HepG2 (cell line): ENCODE data around the gene PCAT7. TPM values are rescaled to one million over a fixed set of nuclear protein-coding genes. Genes with fewer than 3 reads are reported as not detected.

Source experiments
- ELF3 ChIP-seq: IDR thresholded peaks from 2 replicates; pipeline ENCODE4 v1.6.1; 2016; ENCODE audit warnings: missing genetic modification reagents, missing compliant biosample characterization
- HNRNPUL1 ChIP-seq: fragments of 200-400 bp; formaldehyde crosslinking; IDR thresholded peaks from 2 replicates; pipeline ENCODE4 v1.6.1; 2017; ENCODE audit warnings: low read depth, mild to moderate bottlenecking, low read length, moderate library complexity
- KLF12 ChIP-seq: sonication (generic); formaldehyde crosslinking; IDR thresholded peaks from 2 replicates; pipeline ENCODE4 v1.4.0; 2020; ENCODE audit warnings: missing genetic modification reagents, borderline replicate concordance
- MTF2 ChIP-seq: sonication (generic); formaldehyde crosslinking; IDR thresholded peaks from 2 replicates; pipeline ENCODE4 v1.5.0; 2020; ENCODE audit warnings: missing genetic modification reagents, borderline replicate concordance
- NFYC ChIP-seq: IDR thresholded peaks from 2 replicates; pipeline ENCODE4 v1.6.1; 2016; ENCODE audit warnings: missing genetic modification reagents, missing compliant biosample characterization
- NR2C2 ChIP-seq: sonication (generic); formaldehyde crosslinking; IDR thresholded peaks from 2 replicates; pipeline ENCODE4 v1.4.0; 2020; ENCODE audit warnings: missing genetic modification reagents, mild to moderate bottlenecking, moderate library complexity, borderline replicate concordance
- SALL2 ChIP-seq: sonication (generic); formaldehyde crosslinking; IDR thresholded peaks from 2 replicates; pipeline ENCODE4 v1.8.1; 2023; ENCODE audit warnings: mild to moderate bottlenecking, missing genetic modification reagents, inconsistent platforms
- SIN3B ChIP-seq: fragments of 150-350 bp; IDR thresholded peaks from 2 replicates; pipeline ENCODE4 v1.6.1; 2014; ENCODE audit warnings: low read length
- STAG1 ChIP-seq: sonication (generic); formaldehyde crosslinking; IDR thresholded peaks from 2 replicates; pipeline ENCODE4 v1.4.0; 2020; ENCODE audit warnings: missing genetic modification reagents
- ZNF34 ChIP-seq: sonication (generic); formaldehyde crosslinking; IDR thresholded peaks from 2 replicates; pipeline ENCODE4 v1.4.0; 2020; ENCODE audit warnings: mild to moderate bottlenecking, missing genetic modification reagents, borderline replicate concordance
- ZNF598 ChIP-seq: sonication (generic); formaldehyde crosslinking; IDR thresholded peaks from 2 replicates; pipeline ENCODE4 v1.5.1; 2020; ENCODE audit warnings: mild to moderate bottlenecking, missing genetic modification reagents, borderline replicate concordance
- ZZZ3 ChIP-seq: sonication (generic); formaldehyde crosslinking; IDR thresholded peaks from 2 replicates; pipeline ENCODE4 v1.4.0; 2020; ENCODE audit warnings: missing genetic modification reagents, mild to moderate bottlenecking, borderline replicate concordance
- polyA plus RNA-seq, 8 experiments: library from polyadenylated mRNA; depleted of rRNA in 3 of 8; stranded (reverse) in 7 of 8; unstranded in 1 of 8; fragments of >200 nt; fragmentation: Illumina TruSeq in 4 of 8; extraction: Trizol in 4 of 8; gene quantifications; 2 replicates each; pipeline versions ENCODE4 v1.2.1 to v1.2.3, GENCODE V29; 2011 to 2016; ENCODE audit warnings: low read depth in 4 of 8, missing spikeins in 1 of 8, mixed read lengths in 1 of 8; ENCODE audit not compliant: insufficient read depth in 1 of 8
- total RNA-seq, 5 experiments: library from RNA; depleted of rRNA; stranded (reverse); fragments of >200 nt; fragmentation: Illumina TruSeq; extraction: Trizol; gene quantifications; 2 replicates each; pipeline ENCODE4 v1.2.3, GENCODE V29; 2016; ENCODE audit warnings: low read depth in 1 of 5
- TF ChIP-seq, protein P1 (sequence below): sonication (generic); formaldehyde crosslinking; IDR thresholded peaks from 2 replicates; pipeline ENCODE4 v1.5.1; 2020; ENCODE audit warnings: mild to moderate bottlenecking, missing genetic modification reagents, moderate library complexity
- TF ChIP-seq, protein P2 (sequence below): sonication (generic); formaldehyde crosslinking; IDR thresholded peaks from 2 replicates; pipeline ENCODE4 v1.4.0; 2020; ENCODE audit warnings: mild to moderate bottlenecking, missing genetic modification reagents, borderline replicate concordance
- TF ChIP-seq, protein P3 (sequence below): sonication (generic); formaldehyde crosslinking; IDR thresholded peaks from 2 replicates; pipeline ENCODE4 v1.4.0; 2020; ENCODE audit warnings: mild to moderate bottlenecking, low read depth, missing genetic modification reagents
- TF ChIP-seq, protein P4 (sequence below): sonication (generic); formaldehyde crosslinking; IDR thresholded peaks from 2 replicates; pipeline ENCODE4 v1.5.1; 2020; ENCODE audit warnings: mild to moderate bottlenecking, missing genetic modification reagents

PCAT7 gene
- total and polyA plus RNA-seq, 2 of the 13 experiments (the other 11 are each of a cell fraction or from before 2014, with no cell fraction given) = 2.3 to 3.9 TPM

DNA sequence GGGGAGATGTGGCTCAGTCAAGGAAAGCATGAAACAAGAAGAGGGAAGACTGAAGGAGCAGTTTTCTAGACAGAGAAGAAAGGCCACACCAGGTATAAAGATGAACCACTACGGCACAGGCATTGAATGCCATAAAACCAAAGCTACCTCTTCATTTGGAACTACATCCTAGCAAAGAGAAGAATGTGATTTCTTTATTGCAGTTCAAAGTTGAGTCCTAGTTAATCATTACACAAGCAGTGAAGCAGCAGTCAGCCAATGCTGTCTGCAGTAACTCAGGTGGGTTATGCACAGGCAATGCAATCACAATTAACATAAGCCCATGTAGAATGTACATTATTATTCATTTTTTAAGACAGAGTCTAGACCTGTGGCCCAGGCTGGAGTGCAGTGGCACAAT lies 21.7 kb upstream of the PCAT7 start (continued):
- TF ChIP-seq, protein P1, sequence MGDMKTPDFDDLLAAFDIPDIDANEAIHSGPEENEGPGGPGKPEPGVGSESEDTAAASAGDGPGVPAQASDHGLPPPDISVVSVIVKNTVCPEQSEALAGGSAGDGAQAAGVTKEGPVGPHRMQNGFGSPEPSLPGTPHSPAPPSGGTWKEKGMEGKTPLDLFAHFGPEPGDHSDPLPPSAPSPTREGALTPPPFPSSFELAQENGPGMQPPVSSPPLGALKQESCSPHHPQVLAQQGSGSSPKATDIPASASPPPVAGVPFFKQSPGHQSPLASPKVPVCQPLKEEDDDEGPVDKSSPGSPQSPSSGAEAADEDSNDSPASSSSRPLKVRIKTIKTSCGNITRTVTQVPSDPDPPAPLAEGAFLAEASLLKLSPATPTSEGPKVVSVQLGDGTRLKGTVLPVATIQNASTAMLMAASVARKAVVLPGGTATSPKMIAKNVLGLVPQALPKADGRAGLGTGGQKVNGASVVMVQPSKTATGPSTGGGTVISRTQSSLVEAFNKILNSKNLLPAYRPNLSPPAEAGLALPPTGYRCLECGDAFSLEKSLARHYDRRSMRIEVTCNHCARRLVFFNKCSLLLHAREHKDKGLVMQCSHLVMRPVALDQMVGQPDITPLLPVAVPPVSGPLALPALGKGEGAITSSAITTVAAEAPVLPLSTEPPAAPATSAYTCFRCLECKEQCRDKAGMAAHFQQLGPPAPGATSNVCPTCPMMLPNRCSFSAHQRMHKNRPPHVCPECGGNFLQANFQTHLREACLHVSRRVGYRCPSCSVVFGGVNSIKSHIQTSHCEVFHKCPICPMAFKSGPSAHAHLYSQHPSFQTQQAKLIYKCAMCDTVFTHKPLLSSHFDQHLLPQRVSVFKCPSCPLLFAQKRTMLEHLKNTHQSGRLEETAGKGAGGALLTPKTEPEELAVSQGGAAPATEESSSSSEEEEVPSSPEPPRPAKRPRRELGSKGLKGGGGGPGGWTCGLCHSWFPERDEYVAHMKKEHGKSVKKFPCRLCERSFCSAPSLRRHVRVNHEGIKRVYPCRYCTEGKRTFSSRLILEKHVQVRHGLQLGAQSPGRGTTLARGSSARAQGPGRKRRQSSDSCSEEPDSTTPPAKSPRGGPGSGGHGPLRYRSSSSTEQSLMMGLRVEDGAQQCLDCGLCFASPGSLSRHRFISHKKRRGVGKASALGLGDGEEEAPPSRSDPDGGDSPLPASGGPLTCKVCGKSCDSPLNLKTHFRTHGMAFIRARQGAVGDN (CRISPR knock-in tag) = no peak
- no peak for TF ChIP-seq KLF12 (CRISPR knock-in tag)
- TF ChIP-seq STAG1 (CRISPR knock-in tag) = no peak
- TF ChIP-seq ZZZ3 (CRISPR knock-in tag) = no peak
- TF ChIP-seq SIN3B = no peak
- TF ChIP-seq, protein P2, sequence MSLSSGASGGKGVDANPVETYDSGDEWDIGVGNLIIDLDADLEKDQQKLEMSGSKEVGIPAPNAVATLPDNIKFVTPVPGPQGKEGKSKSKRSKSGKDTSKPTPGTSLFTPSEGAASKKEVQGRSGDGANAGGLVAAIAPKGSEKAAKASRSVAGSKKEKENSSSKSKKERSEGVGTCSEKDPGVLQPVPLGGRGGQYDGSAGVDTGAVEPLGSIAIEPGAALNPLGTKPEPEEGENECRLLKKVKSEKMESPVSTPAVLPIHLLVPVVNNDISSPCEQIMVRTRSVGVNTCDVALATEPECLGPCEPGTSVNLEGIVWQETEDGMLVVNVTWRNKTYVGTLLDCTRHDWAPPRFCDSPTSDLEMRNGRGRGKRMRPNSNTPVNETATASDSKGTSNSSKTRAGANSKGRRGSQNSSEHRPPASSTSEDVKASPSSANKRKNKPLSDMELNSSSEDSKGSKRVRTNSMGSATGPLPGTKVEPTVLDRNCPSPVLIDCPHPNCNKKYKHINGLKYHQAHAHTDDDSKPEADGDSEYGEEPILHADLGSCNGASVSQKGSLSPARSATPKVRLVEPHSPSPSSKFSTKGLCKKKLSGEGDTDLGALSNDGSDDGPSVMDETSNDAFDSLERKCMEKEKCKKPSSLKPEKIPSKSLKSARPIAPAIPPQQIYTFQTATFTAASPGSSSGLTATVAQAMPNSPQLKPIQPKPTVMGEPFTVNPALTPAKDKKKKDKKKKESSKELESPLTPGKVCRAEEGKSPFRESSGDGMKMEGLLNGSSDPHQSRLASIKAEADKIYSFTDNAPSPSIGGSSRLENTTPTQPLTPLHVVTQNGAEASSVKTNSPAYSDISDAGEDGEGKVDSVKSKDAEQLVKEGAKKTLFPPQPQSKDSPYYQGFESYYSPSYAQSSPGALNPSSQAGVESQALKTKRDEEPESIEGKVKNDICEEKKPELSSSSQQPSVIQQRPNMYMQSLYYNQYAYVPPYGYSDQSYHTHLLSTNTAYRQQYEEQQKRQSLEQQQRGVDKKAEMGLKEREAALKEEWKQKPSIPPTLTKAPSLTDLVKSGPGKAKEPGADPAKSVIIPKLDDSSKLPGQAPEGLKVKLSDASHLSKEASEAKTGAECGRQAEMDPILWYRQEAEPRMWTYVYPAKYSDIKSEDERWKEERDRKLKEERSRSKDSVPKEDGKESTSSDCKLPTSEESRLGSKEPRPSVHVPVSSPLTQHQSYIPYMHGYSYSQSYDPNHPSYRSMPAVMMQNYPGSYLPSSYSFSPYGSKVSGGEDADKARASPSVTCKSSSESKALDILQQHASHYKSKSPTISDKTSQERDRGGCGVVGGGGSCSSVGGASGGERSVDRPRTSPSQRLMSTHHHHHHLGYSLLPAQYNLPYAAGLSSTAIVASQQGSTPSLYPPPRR = no peak
- TF ChIP-seq MTF2 = no peak
- TF ChIP-seq, protein P3, sequence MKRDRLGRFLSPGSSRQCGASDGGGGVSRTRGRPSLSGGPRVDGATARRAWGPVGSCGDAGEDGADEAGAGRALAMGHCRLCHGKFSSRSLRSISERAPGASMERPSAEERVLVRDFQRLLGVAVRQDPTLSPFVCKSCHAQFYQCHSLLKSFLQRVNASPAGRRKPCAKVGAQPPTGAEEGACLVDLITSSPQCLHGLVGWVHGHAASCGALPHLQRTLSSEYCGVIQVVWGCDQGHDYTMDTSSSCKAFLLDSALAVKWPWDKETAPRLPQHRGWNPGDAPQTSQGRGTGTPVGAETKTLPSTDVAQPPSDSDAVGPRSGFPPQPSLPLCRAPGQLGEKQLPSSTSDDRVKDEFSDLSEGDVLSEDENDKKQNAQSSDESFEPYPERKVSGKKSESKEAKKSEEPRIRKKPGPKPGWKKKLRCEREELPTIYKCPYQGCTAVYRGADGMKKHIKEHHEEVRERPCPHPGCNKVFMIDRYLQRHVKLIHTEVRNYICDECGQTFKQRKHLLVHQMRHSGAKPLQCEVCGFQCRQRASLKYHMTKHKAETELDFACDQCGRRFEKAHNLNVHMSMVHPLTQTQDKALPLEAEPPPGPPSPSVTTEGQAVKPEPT (CRISPR knock-in tag) = no peak
- TF ChIP-seq NFYC = no peak
- peak; percentile 89 for TF ChIP-seq HNRNPUL1
- 0 out of 2 replicates have a peak, but pooled peaks have one; percentile 12 for TF ChIP-seq ELF3 (CRISPR knock-in tag)
- TF ChIP-seq NR2C2 (CRISPR knock-in tag) = peak; percentile 79
- TF ChIP-seq ZNF598 (CRISPR knock-in tag) = no peak
- no peak for TF ChIP-seq ZNF34 (CRISPR knock-in tag)
- TF ChIP-seq, protein P4, sequence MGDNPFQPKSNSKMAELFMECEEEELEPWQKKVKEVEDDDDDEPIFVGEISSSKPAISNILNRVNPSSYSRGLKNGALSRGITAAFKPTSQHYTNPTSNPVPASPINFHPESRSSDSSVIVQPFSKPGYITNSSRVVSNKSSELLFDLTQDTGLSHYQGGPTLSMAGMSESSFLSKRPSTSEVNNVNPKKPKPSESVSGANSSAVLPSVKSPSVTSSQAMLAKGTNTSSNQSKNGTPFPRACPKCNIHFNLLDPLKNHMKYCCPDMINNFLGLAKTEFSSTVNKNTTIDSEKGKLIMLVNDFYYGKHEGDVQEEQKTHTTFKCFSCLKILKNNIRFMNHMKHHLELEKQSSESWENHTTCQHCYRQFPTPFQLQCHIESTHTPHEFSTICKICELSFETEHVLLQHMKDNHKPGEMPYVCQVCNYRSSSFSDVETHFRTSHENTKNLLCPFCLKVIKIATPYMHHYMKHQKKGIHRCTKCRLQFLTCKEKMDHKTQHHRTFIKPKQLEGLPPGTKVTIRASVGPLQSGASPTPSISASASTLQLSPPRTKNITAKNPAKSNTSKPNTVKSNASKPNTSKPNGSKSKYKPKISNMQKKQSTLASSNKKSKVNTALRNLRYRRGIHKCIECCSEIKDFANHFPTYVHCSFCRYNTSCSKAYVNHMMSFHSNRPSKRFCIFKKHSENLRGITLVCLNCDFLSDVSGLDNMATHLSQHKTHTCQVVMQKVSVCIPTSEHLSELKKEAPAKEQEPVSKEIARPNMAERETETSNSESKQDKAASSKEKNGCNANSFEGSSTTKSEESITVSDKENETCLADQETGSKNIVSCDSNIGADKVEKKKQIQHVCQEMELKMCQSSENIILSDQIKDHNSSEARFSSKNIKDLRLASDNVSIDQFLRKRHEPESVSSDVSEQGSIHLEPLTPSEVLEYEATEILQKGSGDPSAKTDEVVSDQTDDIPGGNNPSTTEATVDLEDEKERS (CRISPR knock-in tag) = no peak
- no peak for TF ChIP-seq SALL2 (CRISPR knock-in tag)
